HepG2 (cell line): ENCODE results near the gene IPPK. TPM values are rescaled to one million over a fixed set of nuclear protein-coding genes. Genes with fewer than 3 reads are reported as not detected.
A peak's percentile ranks its signal among the peaks of the same experiment; 100 is the strongest.

Source experiments
- CAMTA2 ChIP-seq: sonication (generic); formaldehyde crosslinking; IDR thresholded peaks from 2 replicates; pipeline ENCODE4 v1.4.0; 2020; ENCODE audit warnings: mild to moderate bottlenecking, missing genetic modification reagents, borderline replicate concordance
- CCAR2 ChIP-seq: fragments of 200-400 bp; formaldehyde crosslinking; optimal IDR thresholded peaks from 2 replicates; pipeline ENCODE3; 2018; ENCODE audit warnings: low read depth, mild to moderate bottlenecking, low read length, moderate library complexity
- EP300 ChIP-seq, 3 experiments: sonication (generic) in 1 of 3; formaldehyde crosslinking in 1 of 3; IDR thresholded peaks; 2 replicates each; pipeline versions ENCODE4 v1.5.1 to v1.6.1; 2011 to 2020; ENCODE audit warnings: low read depth in 2 of 3, low read length in 2 of 3, borderline replicate concordance in 1 of 3, improper control_type of control experiment in 1 of 3, mild to moderate bottlenecking in 1 of 3, missing genetic modification reagents in 1 of 3, moderate library complexity in 1 of 3
- GPN1 ChIP-seq: sonication (generic); formaldehyde crosslinking; IDR thresholded peaks from 2 replicates; pipeline ENCODE4 v1.5.1; 2020; ENCODE audit warnings: missing genetic modification reagents, borderline replicate concordance
- GZF1 ChIP-seq: sonication (generic); formaldehyde crosslinking; IDR thresholded peaks from 2 replicates; pipeline ENCODE4 v1.5.1; 2020; ENCODE audit warnings: mild to moderate bottlenecking, missing genetic modification reagents
- HNF1B ChIP-seq: sonication (generic); formaldehyde crosslinking; IDR thresholded peaks from 2 replicates; pipeline ENCODE4 v1.5.1; 2020; ENCODE audit warnings: mild to moderate bottlenecking, moderate library complexity, missing genetic modification reagents
- HNF4G ChIP-seq, 2 experiments: sonication (generic) in 1 of 2; formaldehyde crosslinking in 1 of 2; IDR thresholded peaks; 2 replicates each; pipeline versions ENCODE4 v1.4.0 to v1.6.1; 2011 to 2020; ENCODE audit warnings: borderline replicate concordance in 2 of 2, low read depth in 2 of 2, mild to moderate bottlenecking in 2 of 2, low read length in 1 of 2, missing genetic modification reagents in 1 of 2, moderate library complexity in 1 of 2
- HOMEZ ChIP-seq: IDR thresholded peaks from 2 replicates; pipeline ENCODE4 v1.6.1; 2016; ENCODE audit warnings: low read depth
- MED8 ChIP-seq: sonication (generic); formaldehyde crosslinking; IDR thresholded peaks from 2 replicates; pipeline ENCODE4 v1.8.1; 2023; ENCODE audit warnings: mild to moderate bottlenecking, missing genetic modification reagents; ENCODE audit not compliant: insufficient replicate concordance
- NR2F2 ChIP-seq: IDR thresholded peaks from 2 replicates; pipeline ENCODE4 v1.6.1; 2012; ENCODE audit warnings: low read depth, inconsistent platforms, borderline replicate concordance
- PHF5A ChIP-seq: IDR thresholded peaks from one replicate; pipeline ENCODE4 v1.6.1; 2018; ENCODE audit warnings: low read depth, missing genetic modification reagents; ENCODE audit not compliant: unreplicated experiment
- PITX1 ChIP-seq: sonication (generic); formaldehyde crosslinking; IDR thresholded peaks from 2 replicates; pipeline ENCODE4 v1.5.1; 2020; ENCODE audit warnings: mild to moderate bottlenecking, missing genetic modification reagents
- RARA ChIP-seq: IDR thresholded peaks from 2 replicates; pipeline ENCODE4 v1.6.1; 2016; ENCODE audit warnings: missing genetic modification reagents, missing compliant biosample characterization
- RFXAP ChIP-seq: sonication (generic); formaldehyde crosslinking; IDR thresholded peaks from 2 replicates; pipeline ENCODE4 v1.4.0; 2020; ENCODE audit warnings: missing genetic modification reagents, borderline replicate concordance
- SOX5 ChIP-seq: IDR thresholded peaks from 2 replicates; pipeline ENCODE4 v1.6.1; 2016; ENCODE audit warnings: borderline replicate concordance
- SOX6 ChIP-seq, 2 experiments: fragments of 450-650 bp in 1 of 2; sonication (generic) in 1 of 2; formaldehyde crosslinking in 1 of 2; IDR thresholded peaks; 2 replicates each; pipeline versions ENCODE4 v1.4.0 to v1.6.1; 2017 to 2020; ENCODE audit warnings: antibody characterized with exemption in 1 of 2, mild to moderate bottlenecking in 1 of 2, missing genetic modification reagents in 1 of 2
- ZFX ChIP-seq: sonication (generic); formaldehyde crosslinking; IDR thresholded peaks from 2 replicates; pipeline ENCODE4 v1.4.0; 2020; ENCODE audit warnings: mild to moderate bottlenecking, low read depth, missing genetic modification reagents, moderate library complexity
- ZNF343 ChIP-seq: sonication (generic); formaldehyde crosslinking; IDR thresholded peaks from 2 replicates; pipeline ENCODE4 v1.4.0; 2020; ENCODE audit warnings: mild to moderate bottlenecking, missing genetic modification reagents
- ZNF460 ChIP-seq: sonication (generic); formaldehyde crosslinking; IDR thresholded peaks from 2 replicates; pipeline ENCODE4 v1.5.1; 2020; ENCODE audit warnings: missing genetic modification reagents, mild to moderate bottlenecking, borderline replicate concordance
- ZNF616 ChIP-seq: sonication (generic); formaldehyde crosslinking; IDR thresholded peaks from 2 replicates; pipeline ENCODE4 v1.5.0; 2020; ENCODE audit warnings: low read depth, mild to moderate bottlenecking, missing genetic modification reagents
- ZNF660 ChIP-seq: sonication (generic); formaldehyde crosslinking; IDR thresholded peaks from 2 replicates; pipeline ENCODE4 v1.5.1; 2020; ENCODE audit warnings: mild to moderate bottlenecking, low read depth, missing genetic modification reagents, borderline replicate concordance
- ZNF772 ChIP-seq: sonication (generic); formaldehyde crosslinking; IDR thresholded peaks from 2 replicates; pipeline ENCODE4 v1.5.0; 2020; ENCODE audit warnings: mild to moderate bottlenecking, missing genetic modification reagents
- ZUFSP ChIP-seq: sonication (generic); formaldehyde crosslinking; IDR thresholded peaks from 2 replicates; pipeline ENCODE4 v1.9.0; 2021; ENCODE audit warnings: missing genetic modification reagents, mild to moderate bottlenecking, borderline replicate concordance
- polyA plus RNA-seq, 8 experiments: library from polyadenylated mRNA; depleted of rRNA in 3 of 8; stranded (reverse) in 7 of 8; unstranded in 1 of 8; fragments of >200 nt; fragmentation: Illumina TruSeq in 4 of 8; extraction: Trizol in 4 of 8; gene quantifications; 2 replicates each; pipeline versions ENCODE4 v1.2.1 to v1.2.3, GENCODE V29; 2011 to 2016; ENCODE audit warnings: low read depth in 4 of 8, missing spikeins in 1 of 8, mixed read lengths in 1 of 8; ENCODE audit not compliant: insufficient read depth in 1 of 8
- total RNA-seq, 5 experiments: library from RNA; depleted of rRNA; stranded (reverse); fragments of >200 nt; fragmentation: Illumina TruSeq; extraction: Trizol; gene quantifications; 2 replicates each; pipeline ENCODE4 v1.2.3, GENCODE V29; 2016; ENCODE audit warnings: low read depth in 1 of 5

Gene IPPK
- total and polyA plus RNA-seq, 2 of the 13 experiments (the other 11 are each of a cell fraction or from before 2014, with no cell fraction given) = 9.9 to 14.1 TPM

GRCh38 chr9:92615790-92616189 is 54.1 kb downstream of the IPPK start (continued):
- peak in 1 of 2 experiments; percentile 49; a peak in 1 of 4 replicates for TF ChIP-seq EP300 (IDR thresholded peaks at IDR 0.05; ENCODE audit: low read depth in 2 of 2, low read length in 2 of 2)
- no peak for TF ChIP-seq EP300 (CRISPR knock-in tag; IDR thresholded peaks at IDR 0.05; ENCODE audit: borderline replicate concordance)
- no peak for TF ChIP-seq GZF1
- no peak for TF ChIP-seq CAMTA2 (CRISPR knock-in tag)
- TF ChIP-seq SOX6 (IDR thresholded peaks at IDR 0.05) = no peak
- no peak for TF ChIP-seq SOX6 (CRISPR knock-in tag; IDR thresholded peaks at IDR 0.05)
- TF ChIP-seq ZNF772 (CRISPR knock-in tag) = 0 out of 2 replicates have a peak, but pooled peaks have one; percentile 36
- TF ChIP-seq SOX5 = peak; percentile 20; the same call in 1 of the 2 replicates
- no peak for TF ChIP-seq ZUFSP
- no peak for TF ChIP-seq ZNF460
- no peak for TF ChIP-seq PHF5A (CRISPR knock-in tag)
- TF ChIP-seq CCAR2 = no peak
- 0 out of 2 replicates have a peak, but pooled peaks have one; percentile 16 for TF ChIP-seq HNF1B (CRISPR knock-in tag)
- peak; percentile 39; the same call in 1 of the 2 replicates for TF ChIP-seq ZFX (CRISPR knock-in tag)
- TF ChIP-seq RARA (CRISPR knock-in tag) = peak; percentile 53; the same call in 1 of the 2 replicates
- TF ChIP-seq PITX1 = no peak
- peak; percentile 24; the same call in 1 of the 2 replicates for TF ChIP-seq NR2F2
- no peak for TF ChIP-seq ZNF660 (CRISPR knock-in tag)
- TF ChIP-seq RFXAP (CRISPR knock-in tag) = no peak
- TF ChIP-seq MED8 (CRISPR knock-in tag) = no peak
- 0 out of 2 replicates have a peak, but pooled peaks have one; percentile 46 for TF ChIP-seq HOMEZ (CRISPR knock-in tag)
- peak; percentile 40; the same call in 1 of the 2 replicates for TF ChIP-seq HNF4G (IDR thresholded peaks at IDR 0.05; ENCODE audit: borderline replicate concordance, low read depth, low read length)
- TF ChIP-seq HNF4G (CRISPR knock-in tag; IDR thresholded peaks at IDR 0.05; ENCODE audit: borderline replicate concordance, low read depth) = no peak
- TF ChIP-seq ZNF343 (CRISPR knock-in tag) = no peak
- no peak for TF ChIP-seq GPN1 (CRISPR knock-in tag)
- TF ChIP-seq ZNF616 (CRISPR knock-in tag) = no peak
